Stimulated activated CD8-positive, alpha-beta memory T cell treated with anti-CD3 and anti-CD28 coated beads, Interleukin-4, amount 100 ng/mL, for 48 hours (primary cell): ENCODE results near the gene TMBIM4.
A peak's percentile ranks its signal among the peaks of the same experiment; 100 is the strongest.

Source experiments
- DNase-seq: peaks from one replicate; pipeline ENCODE4 v3.0.0-alpha.2; 2020

Gene TMBIM4

DNA sequence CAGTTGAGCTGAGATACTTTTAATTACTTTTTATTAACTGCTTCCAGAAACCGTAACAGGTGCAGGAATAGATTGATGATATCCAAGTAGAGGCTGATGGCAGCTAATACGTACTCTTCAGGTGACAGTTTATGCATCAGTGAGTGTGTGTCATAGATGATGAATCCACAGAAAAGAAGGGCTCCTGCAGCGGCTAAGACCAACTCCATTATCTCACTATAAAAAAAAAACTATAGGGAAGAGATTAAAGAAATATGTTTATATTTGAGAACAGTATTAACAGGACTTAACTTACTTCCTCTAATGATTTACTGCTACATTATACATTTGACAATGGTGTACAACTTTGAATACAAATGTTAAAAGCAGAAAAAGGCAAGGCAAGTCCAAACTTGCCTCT lies 31.9 kb downstream of the TMBIM4 start:
- DNase-seq, result no peak

DNA sequence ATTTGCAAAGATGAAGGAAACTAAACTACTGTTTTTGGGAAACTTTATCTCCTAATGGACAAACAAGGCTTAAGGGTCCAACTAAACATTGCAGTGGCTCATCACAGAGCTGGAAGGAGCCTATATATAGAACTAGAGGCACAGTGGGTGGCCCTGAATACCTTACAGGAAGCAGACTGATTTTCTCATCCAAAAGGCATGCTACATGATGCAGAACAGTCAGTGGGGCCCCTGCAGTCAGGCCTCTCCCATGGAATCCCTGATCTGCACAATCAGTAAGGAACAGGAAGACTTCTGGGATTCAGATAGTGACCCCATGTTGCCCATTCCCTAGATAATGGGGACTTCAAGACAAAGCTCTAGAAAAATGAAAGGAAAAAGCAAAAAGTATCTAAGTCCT lies 37.4 kb downstream of the TMBIM4 start:
- DNase-seq, result no peak

DNA sequence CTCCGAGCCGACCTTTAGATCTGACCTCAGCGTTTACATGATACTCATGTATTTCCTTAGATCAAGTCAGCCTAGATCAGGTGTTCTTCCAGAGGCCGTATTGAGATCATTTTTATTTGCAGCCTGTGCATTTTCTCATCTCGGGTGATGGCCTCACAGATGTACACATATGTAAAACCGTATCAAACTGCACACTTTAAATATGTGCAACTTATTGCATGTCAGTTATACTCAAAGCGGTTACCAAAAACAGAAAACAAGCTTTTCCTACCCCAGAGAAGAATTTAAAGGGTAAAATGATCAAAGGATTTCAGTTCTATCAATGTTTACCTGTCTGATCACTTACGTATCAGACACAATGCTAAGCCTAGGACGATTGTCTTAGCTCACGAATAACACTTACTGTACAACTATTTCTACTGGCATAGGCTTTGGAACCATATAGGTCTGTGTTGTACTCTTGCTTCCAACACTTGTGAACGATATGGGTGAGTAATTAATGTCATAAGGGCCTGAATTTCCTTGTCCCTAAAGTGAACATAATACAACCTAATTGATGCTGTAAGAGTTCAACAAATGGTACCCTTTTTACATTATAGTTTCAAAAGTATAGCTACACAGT lies 38.6 kb downstream of the TMBIM4 start:
- no peak for DNase-seq

DNA sequence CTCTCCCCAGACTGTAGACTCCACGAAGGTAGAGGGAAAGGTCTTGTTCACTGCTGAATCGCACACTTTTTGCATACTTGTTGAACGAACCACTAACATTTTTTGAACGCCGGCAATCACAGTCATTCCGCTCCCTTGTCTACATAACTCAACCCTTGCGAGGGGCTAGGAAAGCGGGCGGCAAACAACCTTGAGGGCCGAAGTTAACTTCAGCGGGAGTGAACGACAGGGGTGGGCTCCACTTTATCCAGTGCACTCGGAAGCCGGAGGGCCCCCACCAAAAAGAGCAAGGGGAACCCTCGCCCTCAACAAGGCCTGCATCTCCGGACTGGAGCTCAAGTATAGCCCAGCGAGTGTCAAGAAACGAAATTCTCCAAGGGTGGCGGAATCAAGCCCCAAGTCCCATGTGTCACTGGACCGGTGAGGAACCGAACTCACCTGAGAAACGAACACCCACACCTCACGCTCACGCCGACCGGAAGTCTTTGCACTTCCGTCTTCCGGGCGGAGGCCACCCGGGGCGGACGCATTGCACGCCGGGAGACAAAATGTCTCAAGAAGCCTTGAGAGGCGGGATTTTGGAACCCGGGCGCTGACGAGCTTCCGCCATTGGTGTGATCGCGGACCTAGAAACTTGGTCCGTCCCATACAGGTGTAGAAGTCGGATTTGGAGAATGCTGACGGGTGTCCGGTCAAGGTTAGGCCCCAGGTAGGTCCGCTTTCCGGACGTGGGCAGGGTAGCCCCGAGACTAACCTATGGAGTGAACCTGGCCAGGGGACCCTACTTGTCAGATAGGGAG lies 39.3 kb downstream of the TMBIM4 start, which contains the start of gene LLPH:
Gene LLPH, minus strand, starts transcription at position 484 of the 800 bp plus-strand sequence. CDS start 1,644 bp downstream, outside the sequence.
- DNase-seq, result peak; percentile 91

GRCh38 chr12:66129934-66130266 lies 39.9 kb downstream of the TMBIM4 start:
- DNase-seq, result no peak

GRCh38 chr12:66127650-66128049 lies 42.1 kb downstream of the TMBIM4 start:
- DNase-seq, result no peak

DNA sequence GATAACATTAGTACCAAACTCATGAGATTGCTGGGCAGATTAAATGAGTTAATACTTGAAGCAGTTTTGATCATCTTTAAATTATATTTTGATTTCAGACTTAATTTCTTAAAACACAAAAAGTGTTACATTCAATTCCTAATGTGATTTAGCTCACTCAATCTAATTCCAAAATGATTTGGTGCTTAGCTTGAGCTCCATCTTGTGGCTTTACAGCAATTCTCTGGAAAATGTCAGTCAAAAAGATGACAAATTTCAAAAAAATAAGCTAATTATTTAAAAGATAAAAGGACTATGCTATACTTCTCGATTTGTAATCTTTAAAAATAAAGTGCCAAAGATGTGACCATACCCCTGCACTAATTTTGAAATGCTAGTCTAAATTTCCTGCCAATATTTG lies 49.3 kb downstream of the TMBIM4 start:
- no peak for DNase-seq

- DNase-seq, result no peak
Observed at GRCh38 chr12:66119870-66120241, 49.9 kb downstream of the TMBIM4 start.

GRCh38 chr12:66119229-66119869 lies 50.4 kb downstream of the TMBIM4 start:
- DNase-seq, result no peak

GRCh38 chr12:66118240-66118891 lies 51.4 kb downstream of the TMBIM4 start:
- DNase-seq, result no peak

GRCh38 chr12:66117242-66117641 lies 52.6 kb downstream of the TMBIM4 start:
- DNase-seq, result no peak

DNA sequence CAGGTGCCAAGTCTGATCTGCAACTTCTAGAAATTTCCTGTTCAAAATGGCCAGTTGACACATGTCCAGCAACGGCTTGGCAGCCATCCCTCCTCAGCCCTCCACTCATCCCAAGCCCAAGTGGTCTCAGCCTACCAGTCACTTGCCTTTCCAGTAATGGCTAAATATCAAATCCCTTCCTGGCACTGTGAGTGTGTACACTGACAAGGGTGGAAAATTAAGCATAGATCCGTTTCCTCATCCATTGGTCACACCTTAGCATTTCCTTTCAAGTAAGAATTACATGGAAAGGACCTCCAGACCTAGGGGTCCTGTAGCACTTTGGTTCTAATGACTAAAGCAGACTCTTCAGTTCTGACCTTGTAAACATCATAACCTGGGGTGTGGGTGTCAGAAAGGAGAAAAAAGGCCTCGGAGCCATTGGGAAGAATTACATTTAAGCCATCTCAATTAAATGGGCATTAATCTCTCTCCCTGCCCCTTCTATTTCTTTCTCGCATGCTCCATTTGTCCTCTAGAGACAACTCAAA lies 54.7 kb downstream of the TMBIM4 start:
- no peak for DNase-seq

- DNase-seq, result no peak
Observed at GRCh38 chr12:66113471-66113870, 56.3 kb downstream of the TMBIM4 start.

GRCh38 chr12:66111605-66112004 lies 58.2 kb downstream of the TMBIM4 start:
- DNase-seq, result no peak

GRCh38 chr12:66109056-66109455 lies 60.7 kb downstream of the TMBIM4 start:
- DNase-seq, result no peak

GRCh38 chr12:66108386-66108785 lies 61.4 kb downstream of the TMBIM4 start:
- no peak for DNase-seq

GRCh38 chr12:66107451-66107915 lies 62.3 kb downstream of the TMBIM4 start:
- peak; percentile 53 for DNase-seq

- no peak for DNase-seq
Observed at GRCh38 chr12:66103016-66103913, 66.5 kb downstream of the TMBIM4 start.

DNA sequence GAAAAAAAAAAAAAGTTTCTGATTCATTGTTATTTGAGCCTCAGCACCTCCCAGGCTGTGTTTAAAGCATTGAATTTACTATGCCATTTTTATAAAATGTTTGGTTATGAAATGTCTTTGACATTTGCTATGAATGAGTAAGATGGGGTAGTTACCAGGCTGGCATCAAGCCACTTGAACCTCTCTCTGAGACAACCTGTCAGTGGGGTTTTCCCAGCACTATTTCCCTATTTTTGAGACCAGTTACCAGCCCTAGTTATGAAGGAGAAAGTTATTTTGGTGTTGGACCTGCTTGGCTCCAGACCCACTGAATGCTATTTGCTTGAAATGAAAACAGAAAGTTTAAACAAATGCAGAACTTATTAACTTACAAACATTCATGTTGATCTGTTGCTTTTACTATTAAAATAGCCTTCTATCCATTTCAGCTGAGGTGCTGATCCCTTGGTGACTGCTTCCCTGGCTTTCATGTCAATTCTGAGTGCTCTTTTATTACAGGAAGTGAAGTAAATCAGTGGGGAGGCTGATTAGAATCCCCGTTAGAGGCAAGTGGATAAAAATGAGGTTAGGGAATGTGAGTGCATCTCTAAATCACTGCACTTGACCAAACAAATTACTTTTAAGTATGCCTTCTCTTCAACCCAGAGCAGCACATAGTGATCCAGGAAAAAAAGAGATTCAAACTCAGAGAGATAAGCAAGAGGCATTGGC lies 77.1 kb downstream of the TMBIM4 start:
- no peak for DNase-seq

- no peak for DNase-seq
Observed at GRCh38 chr12:66090157-66090556, 79.6 kb downstream of the TMBIM4 start.

DNA sequence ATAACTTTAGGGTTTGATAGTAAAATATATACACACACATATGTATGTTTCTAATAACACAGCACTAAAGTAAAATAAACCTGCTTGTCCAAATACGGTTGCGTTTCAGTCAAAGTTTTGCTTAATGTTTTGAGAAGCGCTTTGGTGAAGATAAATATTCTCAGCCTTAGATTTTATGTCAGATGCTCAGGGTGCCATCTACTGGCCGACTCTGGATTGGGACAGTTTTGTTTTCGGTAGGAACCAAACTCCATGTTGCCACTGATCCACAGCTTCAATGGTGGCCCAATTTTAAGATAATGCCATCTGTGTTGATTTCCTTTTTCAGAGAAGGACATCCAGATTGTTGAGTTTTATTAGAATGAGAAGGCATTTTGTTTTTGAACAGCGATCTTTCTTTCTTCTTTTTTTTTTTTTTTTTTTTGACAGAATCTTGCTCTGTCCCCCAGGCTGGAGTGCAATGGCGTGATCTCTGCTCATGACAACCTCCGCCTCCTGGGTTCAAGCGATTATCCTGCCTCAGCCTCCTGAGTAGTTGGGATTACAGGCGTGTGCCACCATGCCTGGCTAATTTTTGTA lies 82.3 kb downstream of the TMBIM4 start:
- DNase-seq, result peak; percentile 71
